Left colon (tissue), 2 donors: Measurements from ENCODE around the gene ARHGAP42. TPM values are rescaled to one million over a fixed set of nuclear protein-coding genes. Genes with fewer than 3 reads are reported as not detected.

ENCODE experiments used
- ATAC-seq: fragments of 200-7000 bp; cut with Tn5 transposase; one replicate; pipeline ENCODE4 v1.9.1; 2020; ENCODE audit warnings: mild to moderate bottlenecking, moderate library complexity
- DNase-seq, 2 donors: peaks; one replicate each; pipeline ENCODE4 v3.0.0-alpha.2; 2020
- intact Hi-C, 2 donors: fragments of 100-400 bp; cut with DNase I in 1 of 2; cut with micrococcal nuclease in 1 of 2; formaldehyde crosslinking; loops; one replicate each; pipeline versions ENCODE4 v1.11.2 to v1.14.0; 2022; cut with DNase I, micrococcal nuclease
- total RNA-seq, 2 donors: library from RNA; stranded (reverse); fragmentation: NEBNext Ultra II Directional; extraction: Animal tissue kit (Norgen Biotek cat#: 25700); gene quantifications; one replicate each; pipeline ENCODE4 v1.2.1, GENCODE V29; 2021
- donor health status: DM: no; HTN: no; CAD: no.
- donor health status: DM: yes; HTN: yes; CAD: no.

ARHGAP42 gene
- total RNA-seq, 2 donors from 2014 or later, result 29.0 to 44.8 TPM

DNA sequence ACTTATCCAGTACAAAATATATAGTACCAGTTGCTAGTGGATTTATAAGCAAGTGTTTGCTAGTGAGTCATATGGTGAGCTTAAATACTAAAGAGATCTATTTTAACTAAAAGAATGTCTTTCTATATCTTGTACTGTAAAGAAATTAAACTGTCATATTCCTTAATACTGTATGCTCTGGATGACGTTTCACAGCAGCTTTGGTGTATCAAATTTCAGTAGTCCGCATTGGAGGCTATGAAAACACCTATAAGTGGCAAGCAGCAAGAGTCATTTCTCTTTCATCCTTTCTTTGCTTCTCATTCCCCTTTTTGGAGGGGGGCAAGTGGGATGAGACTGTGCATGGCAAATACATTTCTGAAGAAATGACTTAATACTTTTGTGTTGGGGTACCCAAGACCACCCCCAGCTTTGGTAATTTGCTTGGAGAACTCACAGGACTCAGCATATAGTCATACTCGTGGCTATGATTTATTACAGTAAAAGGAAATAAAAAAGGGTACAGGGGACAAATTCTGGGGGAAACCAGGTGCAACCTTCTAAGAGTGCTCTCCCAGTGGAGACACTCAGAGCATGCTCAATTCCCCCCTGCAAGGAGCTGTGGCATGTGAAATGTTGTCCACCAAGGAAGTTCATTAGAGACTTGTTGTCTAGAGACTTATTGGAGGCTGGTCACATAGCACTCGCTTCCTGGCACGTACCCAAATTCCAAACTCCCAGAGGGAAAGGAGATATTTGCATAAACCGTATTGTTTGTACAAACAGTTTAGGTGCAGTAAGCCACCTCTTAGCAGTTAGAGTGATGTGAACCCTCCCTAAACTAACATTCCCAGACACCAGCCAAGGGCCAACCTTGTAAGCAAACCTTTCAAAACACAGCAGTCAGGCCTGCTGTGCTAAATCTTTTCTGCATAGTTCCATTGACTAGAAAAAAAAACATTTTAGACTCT lies 231.7 kb downstream of the ARHGAP42 start:
- intact Hi-C loops, result no loop called here
- peak in 1 of 2 donors; percentile 15 for DNase-seq
- peak; percentile 42 for ATAC-seq

DNA sequence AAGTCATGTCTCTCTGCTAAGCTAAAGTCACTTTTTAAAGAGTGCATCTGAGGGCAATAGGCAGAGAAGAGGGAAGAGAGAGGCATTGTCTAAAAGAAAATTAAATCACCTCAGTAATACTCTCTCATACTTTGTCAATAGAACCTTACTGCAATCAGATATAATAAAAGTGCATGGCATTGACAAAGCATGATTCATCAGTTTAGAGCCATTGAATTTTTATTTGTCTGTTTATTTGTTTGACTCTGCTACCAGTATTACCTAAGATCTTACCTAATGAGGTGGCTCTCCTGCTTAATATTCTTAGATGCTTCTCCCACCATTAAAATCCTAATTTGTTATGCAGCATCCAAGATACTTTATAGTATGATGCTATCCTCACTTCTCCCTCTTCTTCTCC lies 233.5 kb downstream of the ARHGAP42 start:
- ATAC-seq (peak; percentile 50), DNase-seq (no peak)
- intact Hi-C loops, result no loop called here

DNA sequence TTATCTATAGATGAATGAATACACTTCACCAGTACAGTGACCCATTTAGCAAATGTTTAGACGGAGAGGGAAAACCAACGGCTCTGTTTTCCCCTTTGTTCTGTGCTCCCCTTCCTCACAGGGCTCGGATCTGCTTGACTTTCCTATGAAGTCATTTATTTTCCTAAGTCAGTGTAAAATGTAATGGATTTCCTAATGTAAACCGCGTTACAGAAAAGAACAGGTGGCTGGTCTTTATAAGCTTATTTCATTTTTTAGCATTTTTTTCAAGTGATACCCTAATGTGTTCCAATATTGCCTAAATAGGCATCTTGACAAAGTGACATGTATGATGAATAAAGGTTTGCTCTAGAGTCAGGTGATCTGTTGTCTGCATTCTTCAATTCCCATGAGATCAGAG lies 235.0 kb downstream of the ARHGAP42 start:
- intact Hi-C loops, result no loop called here
- ATAC-seq, result no peak
- DNase-seq, result no peak

DNA sequence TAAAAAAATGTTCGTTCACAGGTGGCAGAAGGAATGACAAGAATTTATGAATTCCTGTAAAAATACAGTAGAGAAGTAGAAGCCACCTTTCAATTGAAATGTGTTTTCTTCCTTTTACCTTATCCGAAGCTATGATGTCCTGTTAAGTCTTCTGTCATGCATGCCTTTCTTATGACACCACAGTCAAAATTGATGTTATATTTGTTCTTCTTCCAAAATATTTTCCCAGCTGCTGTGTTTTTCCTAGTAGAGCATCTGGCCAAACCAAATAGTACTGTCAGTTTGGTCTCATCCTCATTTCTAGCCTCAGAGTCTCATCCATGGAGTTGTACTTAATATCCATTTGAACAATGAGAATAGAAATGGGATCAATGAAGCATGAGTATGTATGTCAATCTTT lies 236.5 kb downstream of the ARHGAP42 start:
- ATAC-seq, result no peak
- DNase-seq, result no peak
- intact Hi-C loops, result no loop called here

DNA sequence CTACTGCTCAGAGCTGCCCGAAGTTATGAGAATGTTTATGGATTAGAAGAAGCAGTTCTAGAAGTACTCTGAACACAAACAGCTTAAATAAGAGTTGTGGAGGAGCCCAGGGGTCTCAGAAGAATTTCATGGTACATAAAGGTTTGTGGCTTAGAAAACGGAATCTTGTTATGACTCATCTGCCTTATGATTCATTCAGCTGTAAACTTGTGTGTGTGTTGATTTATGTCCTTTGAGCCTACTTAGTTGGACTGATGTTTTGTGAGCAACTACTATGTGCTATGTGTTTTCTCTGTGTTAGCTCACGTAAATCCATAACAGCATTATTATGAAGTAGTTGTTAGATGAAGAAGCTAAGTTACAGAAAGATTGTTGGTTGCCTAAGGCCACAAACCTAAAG lies 238.8 kb downstream of the ARHGAP42 start:
- intact Hi-C loops, result no loop called here
- ATAC-seq, result no peak
- DNase-seq, result no peak

DNA sequence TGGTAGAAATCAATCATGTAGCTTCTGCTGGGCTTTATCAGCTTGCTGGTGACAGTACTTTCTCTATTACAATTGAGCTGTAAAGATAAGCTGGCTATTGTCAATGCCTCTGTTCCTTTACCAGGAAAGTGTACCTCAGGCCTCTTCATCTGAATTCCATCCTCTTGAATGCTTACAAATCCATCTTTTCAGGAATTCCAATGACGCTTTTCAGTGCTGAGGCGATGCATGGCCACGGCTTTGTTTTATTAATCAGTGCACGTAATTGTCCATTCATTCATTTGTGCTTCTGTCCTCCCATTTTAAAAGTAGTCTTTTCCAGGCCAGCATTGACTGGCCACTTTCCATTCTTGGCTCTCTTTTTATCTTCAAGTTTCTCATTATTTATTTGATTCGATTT lies 240.5 kb downstream of the ARHGAP42 start:
- DNase-seq (no peak), ATAC-seq (no peak)
- intact Hi-C loops, result no loop called here

DNA sequence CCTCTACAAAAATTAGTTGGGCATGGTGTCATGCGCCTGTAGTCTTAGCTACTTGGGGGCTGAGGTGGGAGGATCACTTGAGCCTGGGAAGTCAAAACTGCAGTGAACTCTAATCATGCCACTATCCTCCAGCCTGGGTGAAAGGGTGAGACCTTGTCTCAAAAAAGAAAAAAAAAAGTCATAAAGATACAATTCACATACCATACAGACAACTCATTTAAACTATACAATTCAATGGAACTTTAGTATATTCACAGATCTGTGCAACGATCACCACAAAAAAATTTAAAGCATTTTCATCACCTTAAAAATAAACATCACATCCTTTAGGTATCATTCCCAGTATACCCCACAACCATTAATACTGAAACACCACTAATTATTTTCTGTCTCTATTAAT lies 241.3 kb downstream of the ARHGAP42 start:
- intact Hi-C loops, result no loop called here
- DNase-seq (no peak), ATAC-seq (no peak)

DNA sequence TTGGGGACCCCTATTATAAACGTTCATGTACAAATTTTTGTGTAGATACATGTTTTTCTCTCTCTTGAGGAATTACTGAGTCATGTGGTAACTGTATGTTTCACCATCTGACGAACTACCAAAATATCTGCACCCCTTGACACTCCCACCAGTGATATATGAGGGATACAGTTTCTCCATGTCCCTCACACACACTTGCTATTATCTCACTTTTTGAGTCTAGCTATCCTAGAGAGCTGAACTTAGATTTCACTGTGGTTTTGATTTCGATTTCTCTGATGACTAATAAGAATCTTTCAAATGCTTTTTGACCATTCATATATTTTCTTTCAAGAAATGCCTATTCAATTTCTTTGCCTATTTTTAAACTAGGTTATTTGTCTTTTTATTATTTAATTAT lies 242.3 kb downstream of the ARHGAP42 start:
- DNase-seq (no peak), ATAC-seq (no peak)
- intact Hi-C loops, result no loop called here

DNA sequence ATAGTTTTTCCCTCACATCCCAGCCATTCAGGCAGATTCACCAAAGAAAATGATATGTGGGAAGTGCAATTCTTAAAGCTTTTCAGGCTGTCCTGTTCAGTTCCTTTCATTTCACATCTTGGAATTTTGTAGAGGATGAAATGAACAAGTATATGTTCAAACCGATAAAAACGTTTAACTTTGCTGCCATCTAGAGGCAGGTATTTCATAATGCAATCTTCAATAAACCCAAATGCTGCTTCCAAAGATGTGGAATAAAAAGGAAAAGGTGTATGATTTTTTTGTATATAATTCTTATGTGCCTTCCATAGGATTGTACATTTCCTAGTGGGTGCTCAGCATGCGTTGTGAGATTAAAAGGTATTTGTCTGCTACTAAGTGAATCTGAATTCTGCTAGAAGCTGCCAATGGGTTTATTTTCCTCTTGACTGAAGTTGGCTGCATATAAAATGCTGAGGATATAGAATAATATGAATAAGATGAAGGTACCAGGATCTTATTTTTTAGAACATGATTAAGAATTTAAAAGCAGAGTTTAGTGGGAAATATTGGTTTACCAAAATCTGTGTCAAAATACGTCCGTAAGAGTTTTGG lies 243.2 kb downstream of the ARHGAP42 start:
- ATAC-seq (peak; percentile 67), DNase-seq (no peak)
- intact Hi-C loops, result loop anchor here in 1 of 2 donors (5.0 kb wide), 2 partner anchors 248 to 353 kb away; no protein-coding TSS in a partner anchor

DNA sequence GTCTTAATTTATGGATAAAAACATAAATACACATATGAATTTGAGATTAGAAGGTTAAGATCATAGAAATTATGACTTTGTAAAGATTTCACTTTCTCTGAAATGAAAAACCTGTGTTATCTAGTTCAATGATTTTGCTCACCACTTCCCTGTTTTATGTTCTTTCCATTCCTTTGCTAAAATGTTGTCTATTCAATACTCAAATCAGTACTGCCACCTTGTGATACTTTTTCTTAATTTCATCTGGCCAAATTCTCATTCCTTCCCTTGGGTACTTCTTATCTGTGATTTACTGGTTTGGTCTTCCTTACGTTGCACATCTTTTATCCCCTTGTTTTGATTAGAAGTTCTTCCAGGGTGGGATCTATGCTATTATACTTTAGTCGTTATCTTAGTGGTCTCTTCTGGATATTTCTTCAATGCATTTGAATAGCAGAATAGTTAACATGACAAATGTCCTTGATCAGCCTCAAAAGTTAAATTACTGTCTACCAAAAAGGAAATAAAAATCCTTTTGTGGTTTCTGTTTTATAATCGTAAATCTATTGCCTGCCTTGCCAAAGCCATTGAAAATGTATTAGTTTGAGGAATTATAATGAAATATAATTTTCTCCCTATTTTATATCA lies 245.5 kb downstream of the ARHGAP42 start:
- no peak for DNase-seq

DNA sequence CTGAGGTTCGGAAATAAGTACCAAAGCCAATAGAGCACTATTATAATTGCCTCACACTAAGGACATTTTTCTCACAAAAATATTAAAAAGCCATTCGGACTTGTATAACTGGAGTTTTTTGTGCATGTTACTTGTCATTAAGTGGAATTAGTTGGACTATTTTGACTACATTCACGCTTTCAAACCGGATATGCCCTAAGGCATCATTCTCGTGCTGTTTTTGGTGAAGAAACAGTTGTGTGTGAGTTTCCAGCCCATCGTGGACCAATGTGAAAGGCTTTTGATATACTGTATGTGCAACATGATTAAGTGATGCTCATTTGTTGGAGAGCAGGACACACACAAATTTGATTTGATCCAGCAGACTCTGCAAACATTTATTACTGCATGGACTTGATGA lies 249.7 kb downstream of the ARHGAP42 start:
- no peak for ATAC-seq
- no peak for DNase-seq
- intact Hi-C loops, result no loop called here

More for the DNA sequence above, 245.5 kb downstream of the ARHGAP42 start:
- intact Hi-C loops, result loop anchor here in 1 of 2 donors (5.0 kb wide), 2 partner anchors 250 to 355 kb away; no protein-coding TSS in a partner anchor
- peak; percentile 52 for ATAC-seq

DNA sequence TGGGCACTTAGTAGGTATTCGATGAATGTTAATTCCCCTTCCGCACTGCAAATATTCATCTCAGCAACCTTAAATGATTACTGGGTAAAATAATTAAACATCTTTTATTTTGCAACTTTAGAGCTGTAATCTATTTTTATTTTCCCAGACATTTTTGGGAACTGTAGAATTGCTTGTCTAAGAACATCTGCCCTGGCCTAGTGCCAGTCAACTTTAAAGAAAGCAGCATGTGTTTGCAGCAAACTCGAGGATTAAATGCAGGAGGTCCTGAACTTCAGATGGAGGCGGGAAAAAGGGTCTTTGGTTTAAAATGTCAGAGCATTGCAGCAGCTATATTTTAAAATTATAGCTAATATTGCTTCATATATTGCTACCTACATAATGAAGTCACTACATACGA lies 252.5 kb downstream of the ARHGAP42 start:
- DNase-seq (no peak), ATAC-seq (no peak)
- intact Hi-C loops, result no loop called here

DNA sequence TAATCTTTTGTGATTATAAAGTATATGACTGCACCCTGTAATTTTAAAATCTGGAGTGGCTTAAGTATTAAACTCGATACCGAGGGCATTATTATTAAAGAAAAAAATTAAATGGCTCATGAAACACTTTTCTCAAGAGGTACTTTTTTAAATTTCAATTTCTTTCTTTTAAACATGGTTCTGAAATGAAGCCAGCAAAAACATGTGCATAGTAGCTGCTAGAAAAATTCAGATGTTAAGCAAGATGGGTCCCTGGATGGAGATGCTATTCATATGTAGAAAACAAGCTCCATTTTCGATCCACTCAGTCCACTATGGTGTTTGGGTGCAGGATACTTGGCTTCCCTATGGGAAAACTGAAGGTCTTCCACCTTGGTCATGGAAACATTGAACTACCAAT lies 253.0 kb downstream of the ARHGAP42 start:
- intact Hi-C loops, result no loop called here
- no peak for DNase-seq
- ATAC-seq, result no peak

DNA sequence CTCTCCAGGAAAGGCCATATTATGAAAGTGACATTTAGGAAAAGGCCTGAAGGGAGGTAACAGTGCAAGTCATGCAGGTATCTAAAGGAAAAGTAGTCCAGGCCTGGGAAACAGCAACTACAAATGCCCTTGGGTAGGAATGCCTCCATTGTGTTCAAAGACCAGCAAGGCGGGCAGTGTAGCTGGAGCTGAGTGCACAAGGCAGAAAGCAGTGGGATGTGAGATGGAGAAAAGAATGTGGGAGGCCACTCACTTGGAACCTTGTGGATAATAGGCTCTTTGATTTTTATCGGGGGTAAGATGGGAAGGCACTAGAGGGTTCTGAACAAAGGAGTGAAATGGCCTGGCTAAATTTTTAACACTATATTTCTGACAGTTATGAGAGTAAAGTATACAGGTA lies 253.9 kb downstream of the ARHGAP42 start:
- intact Hi-C loops, result no loop called here
- no peak for ATAC-seq
- no peak for DNase-seq

DNA sequence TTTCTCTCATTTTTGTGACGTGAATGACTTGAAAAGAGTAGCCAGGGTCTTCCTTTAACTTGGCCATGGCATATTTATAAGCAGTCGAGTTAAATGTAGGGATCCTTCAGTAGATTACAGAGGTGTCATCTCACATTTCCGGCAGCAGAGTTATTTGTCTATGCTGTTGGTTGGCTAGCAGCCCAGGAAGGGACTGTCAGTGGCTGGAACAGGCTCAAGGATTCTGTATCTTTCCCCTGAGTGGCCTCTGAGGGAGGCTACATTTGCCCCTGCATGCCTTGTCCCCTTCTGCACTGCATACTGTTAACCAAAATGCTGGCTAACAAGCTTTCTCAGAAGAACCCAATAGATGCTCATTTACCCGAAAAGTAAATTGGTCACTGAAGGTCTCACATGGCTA lies 254.9 kb downstream of the ARHGAP42 start:
- ATAC-seq (peak; percentile 71), DNase-seq (peak in 1 of 2 donors; percentile 9)
- intact Hi-C loops, result no loop called here

DNA sequence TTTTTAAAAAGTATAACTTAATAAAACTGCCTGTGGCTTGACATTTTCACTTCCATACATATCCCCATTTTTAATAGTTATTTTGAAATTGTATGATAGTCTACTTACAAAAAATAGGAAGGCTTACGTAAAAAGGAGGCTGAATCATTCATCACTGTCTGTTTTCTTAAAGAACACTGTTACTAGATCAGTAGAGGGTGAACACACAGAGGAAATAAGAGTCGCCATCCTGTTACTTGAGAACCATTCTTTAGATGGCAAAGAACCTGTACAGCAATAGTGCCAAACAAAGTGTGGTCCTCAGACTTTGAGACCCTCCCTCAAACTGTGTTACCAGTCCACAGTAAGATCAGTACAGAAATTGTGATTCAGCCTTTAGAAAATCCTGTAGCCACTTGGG lies 261.8 kb downstream of the ARHGAP42 start:
- no peak for DNase-seq
- ATAC-seq, result no peak
- intact Hi-C loops, result no loop called here

DNA sequence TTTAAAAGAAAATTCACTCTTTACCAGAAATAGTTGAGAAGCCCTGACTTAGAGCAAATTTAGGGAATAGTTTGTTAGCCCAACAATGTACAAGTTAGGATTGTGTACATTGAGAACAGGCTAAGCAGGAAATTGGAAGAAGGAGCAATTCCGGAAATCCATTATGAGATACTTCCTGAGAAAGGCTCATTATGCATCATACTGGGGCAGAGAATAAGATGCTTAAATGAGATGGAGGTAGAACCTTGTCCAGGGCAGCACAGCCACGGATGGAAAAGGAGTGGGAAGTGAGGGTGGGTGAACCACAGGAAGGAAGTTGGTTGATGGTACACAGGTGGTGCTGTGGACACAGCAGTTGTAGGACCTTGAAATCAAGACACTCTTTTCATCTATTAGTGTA lies 262.4 kb downstream of the ARHGAP42 start:
- intact Hi-C loops, result no loop called here
- ATAC-seq, result no peak

DNA sequence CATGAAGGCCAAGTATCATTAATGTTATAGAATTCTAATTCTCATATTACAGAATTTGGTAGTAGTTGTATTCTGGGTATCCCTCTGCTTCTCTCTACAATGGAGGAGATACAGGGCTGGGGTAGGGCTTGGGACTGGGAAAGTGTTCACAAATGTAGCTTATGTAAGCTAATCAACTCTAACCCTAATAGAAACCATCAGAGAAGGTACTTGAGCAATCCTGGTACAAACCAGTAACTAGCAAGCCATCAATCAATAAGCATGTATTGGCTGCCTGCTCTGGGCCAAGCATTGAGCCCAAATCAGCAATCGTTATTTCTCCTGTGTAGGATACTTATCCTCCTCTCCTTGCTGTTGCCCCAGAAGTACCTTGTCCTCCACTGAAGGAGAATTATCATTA lies 268.2 kb downstream of the ARHGAP42 start:
- DNase-seq, result no peak
- ATAC-seq, result no peak
- intact Hi-C loops, result no loop called here

More for the DNA sequence above, 262.4 kb downstream of the ARHGAP42 start:
- no peak for DNase-seq

DNA sequence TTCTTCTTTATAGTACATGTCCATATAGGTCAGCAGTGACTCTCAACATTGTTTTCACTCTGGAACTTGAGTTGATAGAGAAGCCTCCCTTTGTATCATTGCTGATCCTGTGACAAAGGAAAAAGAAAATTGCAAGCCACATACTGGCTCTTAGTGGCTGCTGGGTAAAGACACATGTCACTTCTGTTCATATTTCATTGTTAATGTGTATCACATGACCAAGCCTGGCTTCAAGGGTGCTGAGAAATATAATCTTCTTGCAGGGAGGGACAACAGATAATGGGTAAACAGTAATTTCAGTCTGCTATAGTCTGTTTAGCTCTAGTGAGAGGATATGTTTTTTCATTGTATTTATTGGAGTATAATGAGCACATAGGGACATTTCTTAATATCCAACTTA lies 269.3 kb downstream of the ARHGAP42 start:
- no peak for ATAC-seq
- intact Hi-C loops, result no loop called here
- no peak for DNase-seq

DNA sequence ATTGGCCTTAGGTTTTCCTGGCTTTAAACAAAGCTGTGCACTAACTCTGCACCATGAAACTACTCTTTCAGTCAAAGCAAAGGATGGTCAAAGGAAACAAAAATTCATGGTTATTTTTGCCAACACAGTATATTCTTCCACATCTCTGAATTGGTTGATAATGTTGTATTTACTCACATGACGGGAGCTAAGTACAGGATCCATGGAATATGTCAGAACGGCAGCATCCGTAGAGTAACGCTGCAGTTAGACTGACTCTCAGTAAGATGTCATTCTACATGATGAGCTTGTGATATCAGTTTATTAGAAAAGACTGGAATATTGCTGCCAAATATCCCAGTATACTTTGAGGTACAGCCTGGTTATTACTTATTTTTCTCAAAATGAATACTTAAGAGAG lies 270.4 kb downstream of the ARHGAP42 start:
- no peak for DNase-seq
- no peak for ATAC-seq
- intact Hi-C loops, result no loop called here
